Skin of body (tissue), 2 donors: ENCODE measurements around the gene SLC7A5. TPM values are rescaled to one million over a fixed set of nuclear protein-coding genes. Genes with fewer than 3 reads are reported as not detected.
"Not testable (repeated sequence)": the region's sequence is repeated elsewhere in the genome, so short reads cannot be mapped to it uniquely, and the experiment has no call there.

Experiments used
- DNase-seq: peaks from one replicate; lab custom pipeline; 2025; lab: John Stamatoyannopoulos, UW
- total RNA-seq: library from RNA; depleted of rRNA; stranded (reverse); fragments of >200 nt; gene quantifications from one replicate; pipeline ENCODE4 v1.2.3, GENCODE V29; 2014

SLC7A5 gene
- total RNA-seq = 5.8 TPM

DNA sequence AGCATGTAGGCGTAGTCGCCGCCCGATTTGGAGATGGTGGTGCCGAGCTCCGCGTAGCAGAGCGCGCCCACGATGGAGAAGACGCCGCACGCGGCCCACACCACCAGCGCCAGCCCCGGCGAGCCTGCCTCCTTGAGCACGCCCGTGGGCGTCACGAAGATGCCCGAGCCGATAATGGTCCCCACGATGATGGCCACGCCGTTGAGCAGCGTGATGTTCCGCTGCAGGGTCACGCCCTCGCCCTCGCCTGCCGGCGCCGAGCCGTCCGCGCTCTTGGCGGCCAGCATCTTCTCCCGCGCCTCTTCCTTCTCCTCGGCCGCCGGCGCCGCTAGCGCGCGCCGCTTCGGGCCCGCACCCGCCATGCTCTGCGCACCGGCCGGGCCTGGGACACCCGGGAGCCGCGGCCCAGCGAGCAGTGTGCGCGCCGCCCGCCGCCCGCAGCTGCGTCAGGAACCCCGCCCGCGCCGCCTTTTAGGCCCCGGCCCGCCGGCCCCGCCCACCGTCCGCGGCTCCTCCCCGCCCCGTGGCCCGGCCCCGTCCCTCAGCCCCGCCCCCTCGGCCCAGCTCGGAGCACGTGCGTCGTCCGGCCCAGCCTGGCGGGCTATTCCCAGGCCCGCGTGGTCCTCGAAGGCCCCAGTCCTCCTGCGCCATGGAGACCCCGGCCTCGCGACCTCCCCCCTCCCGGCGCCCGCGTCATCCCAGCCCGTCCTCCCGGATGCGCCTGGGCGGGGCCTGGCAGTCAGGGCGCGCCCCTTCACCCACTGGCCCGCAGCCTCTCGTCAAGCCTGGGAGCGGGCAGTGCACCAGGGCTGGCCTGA lies at the start of gene SLC7A5:
SLC7A5 (minus strand) TSS at position 447 of the 818 bp plus-strand sequence; CDS start at position 362, 85 bp downstream.
- DNase-seq = not testable (repeated sequence)

DNA sequence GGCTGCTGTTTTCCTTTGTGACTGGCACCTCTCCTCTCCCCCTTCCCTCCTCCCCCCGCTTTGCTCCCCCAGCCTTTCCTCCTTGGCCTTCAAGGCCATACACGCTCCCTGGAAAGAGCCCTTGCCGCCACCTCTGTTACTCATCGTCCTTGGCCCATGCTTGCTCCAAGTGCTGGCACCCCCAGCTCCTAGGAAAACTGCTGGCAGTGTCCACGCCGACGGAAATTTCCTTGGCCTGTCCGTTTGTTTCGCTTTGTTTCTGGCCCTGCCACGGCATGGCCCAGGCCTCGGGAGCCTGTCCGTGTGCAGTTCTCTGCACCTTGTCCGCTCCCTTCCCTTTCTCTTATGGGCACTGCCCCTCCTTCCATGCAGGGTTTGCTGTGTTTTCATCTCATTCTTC lies 49.0 kb upstream of the SLC7A5 start:
- no peak for DNase-seq

GRCh38 chr16:87917503-87917902 lies 48.2 kb upstream of the SLC7A5 start:
- no peak for DNase-seq

GRCh38 chr16:87914812-87915211 lies 45.5 kb upstream of the SLC7A5 start:
- no peak for DNase-seq

- DNase-seq = not testable (repeated sequence)
Measured at GRCh38 chr16:87914021-87914725, 44.9 kb upstream of the SLC7A5 start.

GRCh38 chr16:87912691-87913090 lies 43.4 kb upstream of the SLC7A5 start:
- DNase-seq = not testable (repeated sequence)

DNA sequence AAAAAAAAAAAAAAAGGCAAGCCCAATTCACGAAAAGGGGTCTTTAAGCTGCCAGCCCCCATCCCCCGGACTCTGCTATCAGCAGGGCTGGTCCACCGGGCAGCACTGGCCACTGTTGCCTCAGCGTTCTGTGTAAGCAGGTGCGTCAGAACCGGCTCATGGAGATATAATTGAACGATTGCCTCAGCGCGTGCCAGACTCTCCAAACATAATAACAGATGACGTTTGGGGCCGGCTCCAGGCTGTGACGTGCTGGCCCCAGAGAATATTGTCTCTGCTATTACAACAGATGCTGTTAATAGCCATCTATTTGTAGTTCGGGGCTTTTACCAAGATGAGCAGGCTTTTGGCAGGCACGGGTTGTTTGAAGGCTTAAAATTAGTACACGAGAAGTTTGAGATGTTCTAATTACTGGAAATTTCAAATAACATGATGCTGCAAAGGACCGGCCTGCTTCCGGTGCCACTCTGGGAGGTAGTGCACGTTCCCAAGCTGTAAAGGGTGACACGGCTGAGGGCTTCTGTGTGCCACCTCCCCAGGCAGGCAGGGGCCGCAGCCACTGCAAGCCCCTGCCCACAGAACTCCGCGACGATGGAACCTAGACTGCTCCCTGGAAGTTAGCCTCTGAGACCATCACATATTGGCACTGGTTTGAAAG lies 41.9 kb upstream of the SLC7A5 start:
- peak; percentile 64 for DNase-seq

DNA sequence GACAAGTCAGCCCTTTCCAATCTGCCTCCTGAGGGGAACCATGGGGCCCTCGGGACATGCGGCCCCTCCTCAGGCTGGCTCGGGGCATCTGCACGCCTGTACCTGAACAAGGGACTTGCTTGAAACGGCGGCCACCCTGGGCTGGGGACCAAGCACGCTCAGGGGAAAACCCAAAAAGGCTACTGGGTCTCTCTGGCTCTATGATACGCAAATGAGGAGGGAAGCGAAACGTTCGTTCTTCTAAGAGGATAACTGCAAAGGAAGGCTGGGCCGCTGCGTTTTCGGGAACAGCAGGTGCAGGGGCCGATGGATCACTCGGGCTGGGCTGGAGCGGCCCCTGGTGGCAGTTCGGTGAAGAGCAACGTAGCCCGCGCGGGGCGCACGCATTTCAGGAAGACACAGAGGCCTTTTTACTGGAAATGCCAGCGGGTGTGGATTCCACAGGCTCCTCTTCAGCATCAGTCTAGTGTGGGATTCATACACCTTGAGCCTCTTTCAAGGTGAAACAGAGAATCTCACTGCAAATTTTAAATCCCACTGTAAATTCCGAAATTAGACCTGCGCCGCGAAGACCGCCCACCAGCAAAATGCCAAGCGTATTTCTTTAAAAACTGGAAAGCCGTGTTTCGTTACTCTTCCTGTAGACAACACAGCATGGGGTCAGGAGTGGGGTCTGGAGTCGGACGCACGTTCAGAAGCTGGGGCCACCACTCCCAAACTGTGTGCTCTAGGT lies 40.1 kb upstream of the SLC7A5 start:
- DNase-seq = peak; percentile 7

DNA sequence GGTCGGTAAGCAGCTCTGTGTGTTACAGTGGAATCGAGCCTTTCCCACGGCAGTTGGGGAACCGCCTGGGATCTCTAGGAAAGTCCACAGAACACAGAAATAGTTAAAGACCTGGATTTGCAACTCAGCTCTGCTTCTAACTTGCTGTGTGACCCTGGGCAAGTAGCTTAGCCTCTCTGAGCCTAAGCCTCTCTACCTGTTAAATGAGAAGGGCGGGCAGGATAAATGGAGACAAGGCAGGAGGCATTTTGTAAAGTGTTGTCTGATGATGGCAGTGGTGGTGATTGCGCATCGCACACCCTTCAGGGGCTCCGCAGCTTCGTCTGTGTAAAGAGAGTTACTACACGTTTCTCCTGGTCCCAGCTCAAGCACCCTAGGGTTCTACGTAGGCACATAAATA lies 38.8 kb upstream of the SLC7A5 start:
- DNase-seq = not testable (repeated sequence)

DNA sequence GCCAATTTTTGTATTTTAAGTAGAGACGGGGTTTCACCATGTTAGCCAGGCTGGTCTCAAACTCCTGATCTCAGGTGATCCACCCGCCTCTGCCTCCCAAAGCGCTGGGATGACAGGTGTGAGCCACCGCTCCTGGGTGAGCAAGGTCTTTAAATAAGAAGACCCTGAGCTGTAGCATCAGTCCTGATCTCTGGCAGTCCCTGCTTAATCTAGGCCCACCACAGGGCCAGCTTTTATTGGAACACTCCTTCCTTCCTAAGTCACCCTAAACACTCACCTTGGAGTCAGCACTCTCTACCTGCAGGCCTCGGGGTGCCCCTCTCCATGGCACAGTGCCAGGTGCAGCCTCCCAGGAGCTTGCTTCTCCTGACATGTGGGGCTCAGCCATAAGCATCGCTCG lies 36.2 kb upstream of the SLC7A5 start:
- DNase-seq = not testable (repeated sequence)

GRCh38 chr16:87904963-87905362 lies 35.7 kb upstream of the SLC7A5 start:
- DNase-seq = not testable (repeated sequence)

DNA sequence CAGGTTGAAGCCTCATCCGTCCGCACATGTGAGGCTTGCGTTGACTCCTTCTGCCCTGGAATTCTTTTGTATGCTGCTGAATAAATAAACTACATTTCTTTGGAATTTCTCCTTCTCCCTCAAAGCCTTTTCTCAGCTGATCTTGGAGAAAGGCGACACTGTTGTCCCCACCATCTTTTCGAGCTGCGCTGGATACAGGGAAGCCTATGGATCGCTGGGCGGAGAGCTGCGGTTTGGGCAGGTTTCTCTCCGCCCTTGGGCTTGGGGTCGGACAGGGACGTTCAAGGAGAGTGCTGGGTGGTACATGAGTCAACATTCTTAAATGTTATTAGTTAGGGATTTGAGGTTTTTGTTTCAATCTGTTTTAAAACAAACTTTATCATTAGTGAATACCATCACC lies 31.2 kb upstream of the SLC7A5 start:
- not testable (repeated sequence) for DNase-seq

DNA sequence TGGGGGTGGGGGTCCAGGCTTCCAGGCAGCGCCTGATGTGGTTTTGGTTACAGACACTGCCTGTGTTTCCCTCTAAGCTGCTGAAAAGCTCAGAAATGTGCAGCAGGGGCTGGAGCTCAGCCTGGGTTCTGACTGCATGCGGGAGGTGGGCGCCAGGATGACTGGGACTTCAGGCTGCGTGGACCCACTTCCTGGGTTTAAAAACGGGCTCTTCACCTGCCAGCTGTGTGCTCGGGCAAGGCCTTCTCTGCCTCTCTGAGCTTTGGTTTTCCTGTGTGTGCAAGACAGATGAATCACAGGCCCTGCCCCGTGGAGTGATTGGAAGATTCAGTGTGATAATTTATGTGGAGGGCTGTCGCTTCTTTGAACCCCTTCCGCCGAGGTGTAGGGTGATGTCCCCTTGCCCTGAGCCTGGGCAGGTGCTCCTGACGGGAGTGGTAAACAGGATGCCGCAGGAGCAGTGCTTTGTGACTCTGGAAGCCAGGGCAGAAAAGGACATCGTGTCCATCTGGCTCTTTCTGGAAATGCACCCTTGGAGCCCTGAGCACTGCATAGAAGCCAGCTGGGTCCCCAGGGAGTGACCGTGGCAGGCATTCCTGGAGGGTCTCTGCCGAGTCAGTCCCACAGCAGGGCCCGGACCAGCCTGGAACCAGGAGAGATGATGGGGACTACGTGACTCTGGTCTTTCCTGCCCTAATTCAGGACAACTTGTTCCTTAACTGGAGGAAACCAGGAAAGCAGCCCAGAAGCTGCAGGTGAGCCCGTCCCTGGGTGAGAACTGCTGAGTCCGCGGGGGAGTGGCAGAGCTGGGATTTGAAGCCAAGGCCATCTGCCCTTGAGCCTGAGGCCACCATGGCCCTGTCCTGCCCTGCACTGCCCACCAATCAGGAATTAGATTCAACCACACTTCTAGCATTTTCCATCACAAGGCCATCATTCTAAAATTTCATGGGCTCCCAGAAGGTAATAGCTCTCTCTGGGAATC lies 28.5 kb upstream of the SLC7A5 start:
- DNase-seq = no peak

- DNase-seq = not testable (repeated sequence)
Measured at GRCh38 chr16:87896924-87897520, 27.7 kb upstream of the SLC7A5 start.

DNA sequence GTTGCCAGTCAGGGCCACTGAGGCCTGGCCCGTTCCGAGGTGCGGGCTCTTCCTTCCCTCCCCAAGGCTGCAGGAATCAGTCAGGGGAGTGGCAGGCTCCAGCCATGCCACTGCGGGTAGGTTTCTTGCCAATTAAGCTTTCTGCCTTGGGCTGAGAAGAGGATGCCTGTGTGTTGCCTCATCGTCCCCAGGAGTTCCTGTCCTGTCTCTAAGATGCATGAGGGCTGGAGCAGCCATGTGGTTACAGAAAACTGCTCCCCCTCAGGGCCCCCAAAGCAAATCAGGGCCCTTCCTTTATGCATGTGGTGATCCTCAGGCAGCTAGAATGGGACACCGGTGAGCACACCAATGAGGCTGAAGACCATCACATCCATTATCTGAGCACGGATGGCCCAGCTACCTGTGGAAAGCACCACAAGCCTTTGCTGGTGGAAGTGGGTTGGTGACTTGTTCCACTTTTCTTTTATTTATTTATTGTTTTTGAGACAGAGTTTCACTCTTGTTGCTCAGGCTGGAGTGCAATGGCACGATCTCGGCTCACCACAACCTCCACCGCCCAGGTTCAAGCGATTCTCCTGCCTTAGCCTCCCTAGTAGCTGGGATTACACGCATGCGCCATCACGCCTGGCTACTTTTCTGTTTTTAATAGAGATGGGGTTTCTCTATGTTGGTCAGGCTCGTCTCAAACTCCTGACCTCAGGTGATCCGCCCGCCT lies 27.0 kb upstream of the SLC7A5 start:
- not testable (repeated sequence) for DNase-seq

- DNase-seq = peak; percentile 56
Measured at GRCh38 chr16:87895641-87896141, 26.4 kb upstream of the SLC7A5 start.

DNA sequence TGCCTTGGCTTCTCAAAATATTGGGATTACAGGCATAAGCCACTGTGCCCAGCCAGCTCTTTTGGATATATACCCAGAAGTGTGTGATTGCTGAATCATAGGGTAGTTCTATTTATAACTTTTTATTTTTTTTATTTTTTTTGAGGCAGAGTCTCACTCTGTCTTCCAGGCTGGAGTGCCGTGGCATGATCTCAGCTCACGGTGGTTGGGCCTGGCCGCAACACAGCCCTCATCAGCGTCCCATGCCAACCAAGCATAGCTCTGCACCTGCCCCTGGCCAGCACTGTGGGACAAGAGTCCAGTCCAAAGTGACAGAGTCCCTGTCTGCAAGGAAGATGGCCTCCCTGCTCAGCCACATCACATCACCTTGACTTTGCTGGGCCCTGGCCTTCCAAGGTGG lies 24.7 kb upstream of the SLC7A5 start:
- not testable (repeated sequence) for DNase-seq

DNA sequence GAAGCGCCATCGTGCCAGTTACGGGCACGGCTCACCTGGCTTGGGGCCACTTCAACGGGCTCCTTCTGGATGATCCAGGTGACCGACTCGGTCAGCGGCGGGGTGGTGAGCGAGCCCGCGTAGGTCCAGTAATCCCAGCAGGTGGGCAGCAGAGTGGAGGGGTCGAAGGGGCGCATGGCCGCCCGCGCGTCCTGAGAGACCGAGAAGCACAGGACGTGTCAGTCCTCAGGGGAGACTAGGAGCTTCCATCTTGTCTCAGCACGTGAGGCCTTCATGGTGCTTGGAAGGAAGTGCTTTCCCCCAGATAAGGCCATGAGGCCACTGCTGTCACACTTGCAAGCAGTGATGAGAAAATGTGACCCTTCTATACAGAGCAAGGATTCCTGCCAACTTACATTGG lies 22.5 kb upstream of the SLC7A5 start:
- DNase-seq = no peak

- DNase-seq = not testable (repeated sequence)
Measured at GRCh38 chr16:87889762-87890161, 20.5 kb upstream of the SLC7A5 start.
